Neural progenitor cell (in vitro differentiated cells): ENCODE data around the gene MYO1A. TPM values are rescaled to one million over a fixed set of nuclear protein-coding genes. Genes with fewer than 3 reads are reported as not detected.

Experiments used
- DNase-seq: peaks from one replicate; pipeline ENCODE4 v3.0.0-alpha.2; 2016; ENCODE audit warnings: low spot score
- H2AFZ ChIP-seq: fragments of 200-600 bp; sonication (generic); replicated peaks from 2 replicates; pipeline ENCODE4 v1.6.1; 2016; ENCODE audit warnings: antibody characterized with exemption
- H3F3A ChIP-seq: fragments of 200-600 bp; sonication (generic); 2 replicates; pipeline ENCODE4 v1.6.1; 2016; ENCODE audit warnings: antibody characterized with exemption, low read depth
- H3K27ac ChIP-seq: fragments of 200-600 bp; sonication (generic); 2 replicates; pipeline ENCODE4 v1.5.1; 2016; ENCODE audit warnings: mild to moderate bottlenecking
- H3K27me3 ChIP-seq: fragments of 200-600 bp; sonication (generic); 2 replicates; pipeline ENCODE4 v1.6.1; 2016; ENCODE audit warnings: mild to moderate bottlenecking, moderate library complexity
- H3K36me3 ChIP-seq: fragments of 200-600 bp; sonication (generic); 2 replicates; pipeline ENCODE4 v1.5.1; 2016
- H3K4me1 ChIP-seq: fragments of 200-600 bp; sonication (generic); 2 replicates; pipeline ENCODE4 v1.6.1; 2016; ENCODE audit warnings: mixed run types
- H3K4me2 ChIP-seq: fragments of 200-600 bp; sonication (generic); 2 replicates; pipeline ENCODE4 v1.6.1; 2016
- H3K4me3 ChIP-seq: fragments of 200-600 bp; sonication (generic); 2 replicates; pipeline ENCODE4 v1.5.1; 2016
- H3K79me2 ChIP-seq: fragments of 200-600 bp; sonication (generic); 2 replicates; pipeline ENCODE4 v1.6.1; 2016; ENCODE audit warnings: low read depth
- H3K9ac ChIP-seq: fragments of 200-600 bp; sonication (generic); 2 replicates; pipeline ENCODE4 v1.6.1; 2016
- H3K9me3 ChIP-seq: fragments of 200-600 bp; sonication (generic); 2 replicates; pipeline ENCODE4 v1.5.1; 2016; ENCODE audit warnings: low read depth
- H4K20me1 ChIP-seq: fragments of 200-600 bp; sonication (generic); 2 replicates; pipeline ENCODE4 v1.6.1; 2016; ENCODE audit warnings: low read depth
- H3K27ac Mint-ChIP-seq: 3 replicates; pipeline ENCODE4 v1.8.0; 2021; ENCODE audit warnings: mixed read lengths
- H3K27me3 Mint-ChIP-seq: 2 replicates; pipeline ENCODE4 v1.8.0; 2022; ENCODE audit warnings: low read depth, mild to moderate bottlenecking, inconsistent platforms, moderate library complexity, mixed read lengths; ENCODE audit not compliant: insufficient read depth
- H3K36me3 Mint-ChIP-seq: 3 replicates; pipeline ENCODE4 v1.8.0; 2021; ENCODE audit warnings: mixed read lengths
- H3K4me1 Mint-ChIP-seq: 3 replicates; pipeline ENCODE4 v1.8.0; 2021; ENCODE audit warnings: mixed read lengths
- H3K4me3 Mint-ChIP-seq: 3 replicates; pipeline ENCODE4 v1.8.0; 2021; ENCODE audit warnings: mild to moderate bottlenecking, moderate library complexity, mixed read lengths
- H3K9me3 Mint-ChIP-seq: 3 replicates; pipeline ENCODE4 v1.8.0; 2020; ENCODE audit warnings: mixed read lengths
- CTCF ChIP-seq: fragments of 200-600 bp; sonication (generic); IDR thresholded peaks from 2 replicates; pipeline ENCODE4 v1.5.1; 2017; ENCODE audit warnings: antibody characterized with exemption, mild to moderate bottlenecking
- EZH2 ChIP-seq: fragments of 200-600 bp; sonication (generic); IDR thresholded peaks from 2 replicates; pipeline ENCODE4 v1.6.1; 2017; ENCODE audit warnings: antibody characterized with exemption, mild to moderate bottlenecking, moderate library complexity
- EZH2phosphoT487 ChIP-seq: fragments of 200-600 bp; sonication (generic); IDR thresholded peaks from 2 replicates; pipeline ENCODE4 v1.6.1; 2017; ENCODE audit warnings: antibody characterized with exemption
- total RNA-seq: library from RNA; depleted of rRNA; stranded (reverse); fragments of >200 nt; gene quantifications from 2 replicates; pipeline ENCODE4 v1.2.3, GENCODE V29; 2015; ENCODE audit warnings: low replicate concordance

Gene MYO1A
- total RNA-seq, 1 donor from 2014 or later, result not detected

GRCh38 chr12:57003395-57003794 lies 46.5 kb downstream of the MYO1A start:
- no peak overlapping the region for H3K4me3 ChIP-seq
- no peak overlapping the region for H3K4me2 ChIP-seq
- no peaks in the 10 kb centered on the region for H3K27me3 ChIP-seq
- H3K4me1 ChIP-seq, result peaks cover 7% of the 10 kb centered on the region
- H2AFZ ChIP-seq, result no peak overlapping the region
- H3K27ac Mint-ChIP-seq, result no peak overlapping the region
- H3K4me1 Mint-ChIP-seq, result peaks cover 18% of the 10 kb centered on the region
- no peak for TF ChIP-seq CTCF
- TF ChIP-seq EZH2, result no peak
- TF ChIP-seq EZH2phosphoT487, result no peak
- H3K36me3 Mint-ChIP-seq, result peaks cover 35% of the 10 kb centered on the region
- H3K9me3 Mint-ChIP-seq, result no peaks in the 10 kb centered on the region
- no peak overlapping the region for H3K9ac ChIP-seq
- DNase-seq, result no peak
- peaks cover 71% of the 10 kb centered on the region for H4K20me1 ChIP-seq
- H3K27ac ChIP-seq, result no peak overlapping the region
- H3K36me3 ChIP-seq, result peaks cover 9% of the 10 kb centered on the region
- H3K27me3 Mint-ChIP-seq, result peaks cover 2% of the 10 kb centered on the region
- no peak overlapping the region for H3K4me3 Mint-ChIP-seq
- H3K79me2 ChIP-seq, result peaks cover 77% of the 10 kb centered on the region
- peaks cover 8% of the 10 kb centered on the region for H3F3A ChIP-seq
- no peaks in the 10 kb centered on the region for H3K9me3 ChIP-seq

GRCh38 chr12:57001448-57001906 lies 48.5 kb downstream of the MYO1A start:
- H3K27ac ChIP-seq, result no peak overlapping the region
- Mint-ChIP-seq H3K27me3 (no peaks in the 10 kb centered on the region), H3K27ac (no peak overlapping the region), H3K36me3 (peaks cover 37% of the 10 kb centered on the region), H3K4me3 (no peak overlapping the region), H3K9me3 (no peaks in the 10 kb centered on the region), H3K4me1 (peaks cover 18% of the 10 kb centered on the region)
- TF ChIP-seq EZH2phosphoT487 (no peak), CTCF (peak; percentile 90), EZH2 (no peak)
- H3F3A ChIP-seq, result no peaks in the 10 kb centered on the region
- H3K36me3 ChIP-seq, result peaks cover 9% of the 10 kb centered on the region
- peaks cover 7% of the 10 kb centered on the region for H3K4me1 ChIP-seq
- peak; percentile 88 for DNase-seq
- H2AFZ ChIP-seq, result no peak overlapping the region
- H3K9ac ChIP-seq, result no peak overlapping the region
- no peaks in the 10 kb centered on the region for H3K27me3 ChIP-seq
- no peak overlapping the region for H3K4me2 ChIP-seq
- H3K79me2 ChIP-seq, result peaks cover 79% of the 10 kb centered on the region
- H3K9me3 ChIP-seq, result no peaks in the 10 kb centered on the region
- H3K4me3 ChIP-seq, result no peak overlapping the region
- peaks cover 83% of the 10 kb centered on the region for H4K20me1 ChIP-seq

GRCh38 chr12:57000393-57000792 lies 49.5 kb downstream of the MYO1A start:
- no peak for DNase-seq
- Mint-ChIP-seq H3K36me3 (peaks cover 43% of the 10 kb centered on the region), H3K4me1 (peaks cover 14% of the 10 kb centered on the region), H3K27ac (no peak overlapping the region), H3K4me3 (no peak overlapping the region), H3K27me3 (no peaks in the 10 kb centered on the region), H3K9me3 (no peaks in the 10 kb centered on the region)
- Histone ChIP-seq H3F3A (no peaks in the 10 kb centered on the region), H3K4me3 (no peak overlapping the region), H3K36me3 (peaks cover 9% of the 10 kb centered on the region), H2AFZ (no peak overlapping the region), H3K9me3 (no peaks in the 10 kb centered on the region), H3K79me2 (peaks cover 71% of the 10 kb centered on the region), H3K4me2 (no peak overlapping the region), H3K27me3 (no peaks in the 10 kb centered on the region), H3K4me1 (peaks cover 5% of the 10 kb centered on the region), H4K20me1 (peaks cover 80% of the 10 kb centered on the region), H3K9ac (no peak overlapping the region), H3K27ac (no peak overlapping the region)
- TF ChIP-seq EZH2phosphoT487 (no peak), CTCF (no peak), EZH2 (no peak)
